GM21447 (cell line): Measurements from ENCODE around the gene CMTM2.
"Not testable (repeated sequence)": the region's sequence is repeated elsewhere in the genome, so short reads cannot be mapped to it uniquely, and the experiment has no call there.

Source experiments
- ATAC-seq: cut with Tn5 transposase; IDR thresholded peaks from one replicate; pipeline ENCODE4 v1.9.1; 2021; ENCODE audit not compliant: unreplicated experiment

Gene CMTM2

GRCh38 chr16:66605177-66605978, 26.1 kb downstream of the CMTM2 start:
- no peak for ATAC-seq

GRCh38 chr16:66605979-66606751, 26.9 kb downstream of the CMTM2 start:
- ATAC-seq, result peak; percentile 66

GRCh38 chr16:66608241-66609138, 29.2 kb downstream of the CMTM2 start:
- ATAC-seq, result no peak

DNA sequence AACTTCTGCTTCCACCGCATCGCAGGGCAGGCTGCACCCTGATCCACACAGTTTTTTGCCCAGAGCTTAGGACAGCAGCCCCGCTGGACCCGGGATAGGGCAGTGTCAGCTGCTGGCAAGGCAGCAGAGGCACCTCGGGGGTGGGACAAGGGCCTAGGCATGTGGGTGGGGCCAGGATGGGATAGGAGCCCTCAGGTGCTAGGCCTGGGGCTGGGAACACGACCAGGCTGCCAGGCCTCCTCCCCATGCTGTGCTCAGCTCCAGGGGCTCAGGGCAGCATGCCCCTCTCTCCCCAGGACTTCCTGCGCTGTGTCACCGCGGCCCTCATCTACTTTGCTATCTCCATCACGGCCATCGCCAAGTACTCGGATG, 29.9 kb downstream of the CMTM2 start:
- no peak for ATAC-seq

GRCh38 chr16:66610111-66610820, 31.0 kb downstream of the CMTM2 start:
- no peak for ATAC-seq

- ATAC-seq, result not testable (repeated sequence)
Observed at GRCh38 chr16:66611911-66612310, 32.6 kb downstream of the CMTM2 start.

DNA sequence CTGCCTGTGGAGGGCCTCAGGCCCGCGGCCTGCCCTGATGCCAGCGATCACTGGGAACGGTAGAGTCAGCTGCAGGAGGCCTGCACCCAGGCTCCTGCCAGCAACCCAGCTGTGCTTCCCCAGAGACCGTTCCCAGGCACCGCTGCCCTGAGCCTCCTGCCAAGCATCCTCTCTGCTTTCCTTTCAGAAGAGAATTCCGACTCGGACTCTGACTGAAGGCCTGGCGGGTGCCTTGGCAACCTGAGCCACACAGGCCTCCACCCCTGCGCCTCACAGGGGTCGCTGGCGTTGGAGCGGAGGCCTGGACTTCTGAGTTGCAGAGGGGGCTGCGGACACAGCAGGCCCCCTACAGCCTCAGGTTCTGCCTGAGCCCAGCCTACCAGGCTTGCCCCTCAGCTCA, 33.2 kb downstream of the CMTM2 start:
- ATAC-seq, result no peak

- no peak for ATAC-seq
Observed at GRCh38 chr16:66614161-66614802, 35.0 kb downstream of the CMTM2 start.

- ATAC-seq, result no peak
Observed at GRCh38 chr16:66616169-66616568, 36.9 kb downstream of the CMTM2 start.

GRCh38 chr16:66616592-66616991, 37.3 kb downstream of the CMTM2 start:
- no peak for ATAC-seq

DNA sequence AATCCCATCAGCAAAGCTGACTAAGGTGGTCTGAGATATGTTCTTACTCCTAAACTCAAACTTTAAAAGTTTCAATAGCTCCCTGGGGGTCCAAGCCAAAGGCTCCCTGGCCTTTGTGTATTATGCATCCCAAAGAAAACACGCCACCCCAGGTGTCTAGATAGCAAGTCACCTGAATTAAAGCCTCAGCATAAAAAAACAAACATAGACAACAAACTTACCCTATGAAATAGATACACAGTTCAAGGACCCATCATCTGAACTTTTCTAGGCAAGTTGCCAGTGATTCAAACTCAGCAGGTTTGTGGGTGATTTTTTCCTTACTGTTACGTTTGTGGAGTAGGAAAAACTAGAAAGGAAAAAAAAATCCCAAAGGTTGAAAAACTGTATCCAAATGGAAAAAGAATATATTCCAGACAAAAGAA, 37.8 kb downstream of the CMTM2 start:
- no peak for ATAC-seq

- ATAC-seq, result no peak
Observed at GRCh38 chr16:66617728-66618127, 38.5 kb downstream of the CMTM2 start.

DNA sequence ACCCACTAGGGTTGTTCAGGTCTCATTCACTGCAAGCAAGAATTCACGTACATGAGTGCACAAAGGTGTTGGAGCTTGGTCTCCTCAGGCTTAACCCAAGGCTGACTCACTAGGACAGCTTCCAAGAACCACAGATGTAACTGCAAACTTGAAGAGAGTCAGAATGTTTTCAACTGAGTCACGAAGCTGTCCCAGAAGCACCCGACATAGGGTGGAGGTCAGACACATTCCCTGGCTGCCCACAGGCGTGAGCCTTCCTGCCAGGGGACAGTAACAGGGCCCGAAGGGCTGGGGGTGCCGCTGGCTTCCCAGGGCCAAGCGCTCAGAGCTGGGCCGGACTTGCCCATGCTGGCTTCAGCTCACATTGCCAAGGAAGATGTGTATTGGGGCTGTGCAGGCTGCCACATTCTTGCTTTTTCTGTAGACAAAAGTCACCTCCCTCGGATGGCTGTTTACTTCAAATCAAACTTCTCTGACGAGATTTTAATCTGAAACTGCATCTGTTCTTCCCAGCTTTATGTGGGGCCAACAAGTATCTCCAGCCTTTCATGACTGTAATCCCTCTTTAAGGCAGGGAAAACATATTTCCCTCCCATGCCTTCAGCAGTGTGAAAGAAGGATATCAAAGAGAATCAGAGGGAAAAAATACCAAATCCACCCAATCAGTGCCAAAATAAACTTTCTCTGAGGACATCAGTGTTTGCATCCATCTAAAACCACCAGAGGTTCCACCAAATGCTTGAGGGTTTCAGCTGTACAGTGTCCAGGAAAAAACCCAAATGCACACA, 39.5 kb downstream of the CMTM2 start:
- ATAC-seq, result no peak

GRCh38 chr16:66619534-66620428, 40.5 kb downstream of the CMTM2 start:
- no peak for ATAC-seq

- ATAC-seq, result no peak
Observed at GRCh38 chr16:66620429-66620795, 41.1 kb downstream of the CMTM2 start.

DNA sequence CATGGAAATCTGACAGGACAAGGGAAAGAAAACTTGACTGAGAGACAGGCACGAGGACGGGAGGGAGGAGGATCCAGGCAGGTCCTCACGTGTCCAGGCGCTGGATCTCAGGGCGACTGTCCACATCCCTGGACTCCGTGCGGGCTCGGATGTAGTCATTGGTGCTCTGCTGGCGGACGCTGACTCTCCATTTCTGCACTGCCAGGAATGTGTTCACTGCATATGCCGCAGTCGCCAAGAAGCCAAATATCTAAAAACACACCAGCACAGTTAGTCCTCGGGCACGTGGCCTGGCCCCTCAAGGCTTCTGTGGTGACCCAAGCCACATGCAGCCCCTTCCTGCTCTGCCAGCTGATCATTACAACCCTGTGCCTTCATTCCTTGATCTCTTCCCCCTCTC, 42.7 kb downstream of the CMTM2 start:
- ATAC-seq, result no peak

DNA sequence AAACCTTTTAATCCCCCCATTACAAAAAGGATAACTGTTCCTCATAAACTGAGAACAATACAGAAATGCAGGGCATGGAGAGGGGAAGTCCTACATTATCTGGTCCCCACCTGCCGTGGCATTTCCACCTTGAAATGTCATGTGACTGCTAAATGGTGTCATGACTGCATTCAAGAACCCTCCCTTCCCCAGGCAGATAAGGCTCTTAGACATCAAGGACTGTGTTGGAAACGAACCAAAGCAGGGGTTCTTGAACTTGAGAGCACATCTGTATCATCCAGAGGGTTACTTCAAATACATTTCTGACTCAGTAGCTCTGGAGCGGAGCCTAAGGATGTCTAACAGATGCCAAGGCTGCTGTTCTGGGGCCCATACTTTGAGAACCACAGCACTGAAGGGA, 43.6 kb downstream of the CMTM2 start:
- no peak for ATAC-seq

- no peak for ATAC-seq
Observed at GRCh38 chr16:66623755-66624154, 44.5 kb downstream of the CMTM2 start.
